Breast epithelium (tissue), 4 donors: ENCODE data around the gene CA9. TPM values are rescaled to one million over a fixed set of nuclear protein-coding genes. Genes with fewer than 3 reads are reported as not detected.

Experiments used
- DNase-seq, 2 donors: peaks; one replicate each; pipeline ENCODE4 v3.0.0-alpha.2; 2019; ENCODE audit warnings: low spot score in 2 of 2
- H3K27ac ChIP-seq, 2 donors: fragments of 200-600 bp; sonication (generic) in 1 of 2; one replicate each; pipeline ENCODE4 v1.5.1; 2016 to 2019; ENCODE audit warnings: mild to moderate bottlenecking in 1 of 2
- H3K27me3 ChIP-seq, 2 donors: fragments of 200-600 bp; sonication (generic) in 1 of 2; one replicate each; pipeline versions ENCODE4 v1.5.1 to v1.6.0; 2017 to 2019; ENCODE audit warnings: control low read depth in 1 of 2, mild to moderate bottlenecking in 1 of 2
- H3K36me3 ChIP-seq: fragments of 200-600 bp; one replicate; pipeline ENCODE4 v1.5.1; 2019
- H3K4me1 ChIP-seq, 2 donors: fragments of 200-600 bp; sonication (generic); one replicate each; pipeline ENCODE4 v1.5.1; 2016 to 2019; ENCODE audit warnings: control low read depth in 1 of 2
- H3K4me3 ChIP-seq, 3 donors: fragments of 200-600 bp; sonication (generic); 1 replicate in 2 of 3; 2 replicates in 1 of 3; pipeline ENCODE4 v1.5.1; 2016 to 2019; ENCODE audit warnings: mild to moderate bottlenecking in 3 of 3, moderate library complexity in 2 of 3
- H3K9me3 ChIP-seq, 2 donors: fragments of 200-600 bp; sonication (generic) in 1 of 2; one replicate each; pipeline ENCODE4 v1.5.1; 2016 to 2019; ENCODE audit warnings: control low read depth in 1 of 2
- CTCF ChIP-seq, 3 donors: fragments of 450-650 bp; IDR thresholded peaks; one replicate each; pipeline ENCODE4 v1.5.1; 2016 to 2017; ENCODE audit warnings: antibody characterized with exemption in 3 of 3, mild to moderate bottlenecking in 3 of 3, moderate library complexity in 3 of 3
- POLR2A ChIP-seq: fragments of 450-650 bp; IDR thresholded peaks from one replicate; pipeline ENCODE4 v1.6.1; 2016; ENCODE audit warnings: antibody characterized with exemption, mild to moderate bottlenecking, moderate library complexity
- POLR2AphosphoS5 ChIP-seq, 3 donors: sonication (generic); formaldehyde crosslinking; IDR thresholded peaks; one replicate each; pipeline ENCODE4 v1.6.1; 2017; ENCODE audit warnings: antibody characterized with exemption in 3 of 3
- intact Hi-C: fragments of 100-400 bp; cut with DNase I; formaldehyde crosslinking; loops from one replicate; pipeline ENCODE4 v1.15.1; 2023; ENCODE audit warnings: low total_unique reads
- total RNA-seq, 3 donors: library from RNA; depleted of rRNA; stranded (reverse); fragments of >200 nt; gene quantifications; one replicate each; pipeline ENCODE4 v1.1.0, GENCODE V29; 2016

The CA9 gene
- total RNA-seq, 3 donors from 2014 or later: 0.16 to 5.0 TPM; not detected in 1

- Histone ChIP-seq H3K9me3 (no peaks in the 10 kb centered on the region), H3K4me1 (peaks cover 0 to 4% of the 10 kb centered on the region in 2 donors), H3K27ac (no peak overlapping the region), H3K36me3 (no peaks in the 10 kb centered on the region), H3K27me3 (no peaks in the 10 kb centered on the region), H3K4me3 (no peak overlapping the region)
- no peak for DNase-seq
- intact Hi-C loops: no loop called here
- TF ChIP-seq POLR2A (no peak), CTCF (IDR thresholded peaks at IDR 0.05) (no peak), POLR2AphosphoS5 (IDR thresholded peaks at IDR 0.05) (no peak)
These were observed 6.8 kb downstream of the CA9 start for GRCh38 chr9:35680331-35681105.

- Histone ChIP-seq H3K36me3 (no peaks in the 10 kb centered on the region), H3K4me3 (no peak overlapping the region), H3K9me3 (no peaks in the 10 kb centered on the region), H3K27ac (peak overlapping the region in 1 of 2 donors; percentile 38), H3K27me3 (no peaks in the 10 kb centered on the region), H3K4me1 (no peaks in the 10 kb centered on the region)
- DNase-seq: no peak
- TF ChIP-seq CTCF (IDR thresholded peaks at IDR 0.05): no peak
- TF ChIP-seq POLR2AphosphoS5 (IDR thresholded peaks at IDR 0.05): no peak
- intact Hi-C loops: no loop called here
These were observed 7.7 kb downstream of the CA9 start for GRCh38 chr9:35681341-35682002.

GRCh38 chr9:35682051-35682450 lies 8.3 kb downstream of the CA9 start:
- H3K9me3 ChIP-seq: no peaks in the 10 kb centered on the region
- H3K4me1 ChIP-seq: no peaks in the 10 kb centered on the region
- no peak overlapping the region for H3K27ac ChIP-seq
- intact Hi-C loops: no loop called here
- no peak for TF ChIP-seq POLR2AphosphoS5 (IDR thresholded peaks at IDR 0.05)
- no peak for TF ChIP-seq POLR2A
- TF ChIP-seq CTCF (IDR thresholded peaks at IDR 0.05): no peak
- H3K36me3 ChIP-seq: no peaks in the 10 kb centered on the region
- no peak for DNase-seq
- H3K27me3 ChIP-seq: no peaks in the 10 kb centered on the region
- no peak overlapping the region for H3K4me3 ChIP-seq

GRCh38 chr9:35682520-35683315 lies 9.0 kb downstream of the CA9 start:
- Histone ChIP-seq H3K4me1 (no peaks in the 10 kb centered on the region), H3K4me3 (no peak overlapping the region), H3K36me3 (no peaks in the 10 kb centered on the region), H3K9me3 (no peaks in the 10 kb centered on the region), H3K27me3 (no peaks in the 10 kb centered on the region), H3K27ac (no peak overlapping the region)
- intact Hi-C loops: no loop called here
- no peak for TF ChIP-seq POLR2A
- no peak for TF ChIP-seq POLR2AphosphoS5 (IDR thresholded peaks at IDR 0.05)
- no peak for TF ChIP-seq CTCF (IDR thresholded peaks at IDR 0.05)
- no peak for DNase-seq
